Activated CD4-positive, alpha-beta memory T cell treated with anti-CD3 and anti-CD28 coated beads for 36 hours (primary cell): ENCODE measurements around the gene TSACC. TPM values are rescaled to one million over a fixed set of nuclear protein-coding genes. Genes with fewer than 3 reads are reported as not detected.
"Not testable (repeated sequence)": the region's sequence is repeated elsewhere in the genome, so short reads cannot be mapped to it uniquely, and the experiment has no call there.

Experiments
- CTCF ChIA-PET: fragments of 350-600 bp; sonication (Branson Sonifier 250); formaldehyde crosslinking; loops from one replicate; lab custom pipeline; 2021; ENCODE audit warnings: antibody characterized with exemption, inconsistent platforms; lab: Charles Lee
- POLR2A ChIA-PET: fragments of 350-600 bp; sonication (Branson Sonifier 250); formaldehyde crosslinking; loops from one replicate; lab custom pipeline; 2021; ENCODE audit warnings: antibody characterized with exemption; lab: Charles Lee
- DNase-seq: peaks from one replicate; pipeline ENCODE4 v3.0.0-alpha.2; 2020
- H3K27ac Mint-ChIP-seq: one replicate; pipeline ENCODE4 v1.8.0; 2021; ENCODE audit warnings: mixed read lengths
- H3K27me3 Mint-ChIP-seq: one replicate; pipeline ENCODE4 v1.8.0; 2021; ENCODE audit warnings: mixed read lengths
- H3K36me3 Mint-ChIP-seq: one replicate; pipeline ENCODE4 v1.8.0; 2021; ENCODE audit warnings: mixed read lengths
- H3K4me1 Mint-ChIP-seq: one replicate; pipeline ENCODE4 v1.8.0; 2021; ENCODE audit warnings: low read depth, mixed read lengths
- H3K4me3 Mint-ChIP-seq: one replicate; pipeline ENCODE4 v1.8.0; 2021; ENCODE audit warnings: mild to moderate bottlenecking, mixed read lengths
- H3K9me3 Mint-ChIP-seq: one replicate; pipeline ENCODE4 v1.8.0; 2021; ENCODE audit warnings: mixed read lengths
- intact Hi-C: fragments of 100-400 bp; cut with micrococcal nuclease; formaldehyde crosslinking; loops from one replicate; pipeline ENCODE4 v1.15.1; 2023
- total RNA-seq, 2 experiments: library from RNA; stranded (reverse); gene quantifications; one replicate each; pipeline ENCODE4 v1.2.3, GENCODE V29; 2021

TSACC gene
- total RNA-seq, 2 experiments from 2014 or later = not detected

DNA sequence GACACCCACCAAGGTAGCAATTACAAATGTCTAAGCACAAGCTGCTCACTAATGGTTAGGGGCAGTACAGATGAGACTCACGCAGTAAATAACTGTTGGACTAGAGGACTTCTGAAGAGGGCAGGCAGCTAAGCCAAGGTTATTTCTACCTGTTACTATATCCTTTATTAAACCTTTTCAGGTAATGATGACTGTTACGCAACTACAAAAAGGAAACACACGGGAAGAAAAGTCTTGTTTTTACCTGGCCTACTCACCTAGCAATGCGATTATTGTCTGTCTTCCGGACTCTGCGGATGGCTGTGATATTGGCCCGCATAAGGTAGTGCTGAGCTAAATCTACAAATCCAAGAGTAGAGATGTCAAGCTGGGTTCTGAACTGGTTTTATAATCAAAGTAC, 21.4 kb upstream of the TSACC start:
- peaks cover 58% of the 10 kb centered on the region for H3K36me3 Mint-ChIP-seq
- ChIA-PET POLR2A (no interaction called here), CTCF (no interaction called here)
- no peak overlapping the region for H3K4me3 Mint-ChIP-seq
- H3K9me3 Mint-ChIP-seq = no peaks in the 10 kb centered on the region
- intact Hi-C loops = no loop called here
- H3K4me1 Mint-ChIP-seq = no peaks in the 10 kb centered on the region
- no peak for DNase-seq
- H3K27ac Mint-ChIP-seq = no peak overlapping the region
- no peaks in the 10 kb centered on the region for H3K27me3 Mint-ChIP-seq

DNA sequence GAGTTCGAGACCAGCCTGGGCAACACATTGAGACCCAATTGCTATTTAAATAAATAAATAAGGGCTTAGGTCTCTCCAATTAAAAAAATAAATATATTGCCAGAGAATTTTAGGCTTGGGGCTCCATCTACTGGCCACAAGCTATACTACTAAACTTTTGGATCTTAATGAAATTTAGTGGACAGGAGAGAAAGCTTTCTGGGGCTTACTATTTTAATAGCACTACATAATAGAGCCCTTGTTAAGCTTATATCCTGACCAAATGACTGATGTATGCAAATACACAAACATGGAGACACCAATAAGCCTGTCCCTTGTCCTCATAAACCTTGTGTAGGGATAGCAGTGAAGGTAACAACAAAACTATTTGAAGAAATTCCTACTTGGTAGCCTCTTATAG, 18.7 kb upstream of the TSACC start:
- Mint-ChIP-seq H3K4me1 (no peaks in the 10 kb centered on the region), H3K36me3 (peaks cover 55% of the 10 kb centered on the region), H3K9me3 (no peaks in the 10 kb centered on the region), H3K27ac (no peak overlapping the region), H3K27me3 (no peaks in the 10 kb centered on the region), H3K4me3 (no peak overlapping the region)
- POLR2A ChIA-PET = interaction anchor here (0.9 kb wide), 1 partner anchor 39 kb away, joined by 3 read pairs; no protein-coding TSS in a partner anchor
- no peak for DNase-seq
- CTCF ChIA-PET = interaction anchor here (0.5 to 2.7 kb wide), 26 partner anchors 9 to 325 kb away, joined by 3 to 11 read pairs (median 4); partner anchors contain the start of genes CCT3, GLMP, SMG5 and TSACC
- intact Hi-C loops = loop anchor here (1.0 kb wide), 1 partner anchor 173 kb away; no protein-coding TSS in a partner anchor

DNA sequence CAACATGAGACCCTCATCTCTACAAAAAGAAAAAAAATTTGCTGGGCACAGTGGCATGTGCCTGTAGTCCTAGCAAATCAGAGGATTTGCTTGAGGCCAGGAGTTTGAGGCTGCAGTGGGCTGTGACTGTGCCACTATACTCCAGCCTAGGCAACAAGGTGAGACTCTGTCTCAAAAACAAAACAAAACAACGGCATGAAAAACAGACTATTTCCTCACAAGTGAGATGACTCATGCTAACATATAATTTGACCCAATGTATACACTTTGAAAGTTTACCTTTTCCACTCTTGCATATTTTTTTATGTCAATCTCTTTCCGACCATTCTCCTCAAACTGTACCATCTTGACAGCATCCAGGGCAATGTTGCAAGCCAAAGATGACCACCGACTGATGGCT, 17.8 kb upstream of the TSACC start:
- Mint-ChIP-seq H3K27me3 (no peaks in the 10 kb centered on the region), H3K9me3 (no peaks in the 10 kb centered on the region), H3K4me1 (no peaks in the 10 kb centered on the region), H3K4me3 (no peak overlapping the region), H3K27ac (no peak overlapping the region), H3K36me3 (peaks cover 55% of the 10 kb centered on the region)
- intact Hi-C loops = no loop called here
- DNase-seq = no peak
- ChIA-PET CTCF (interaction anchor here (1.2 to 2.7 kb wide), 3 partner anchors 15 to 174 kb away, joined by 3 to 9 read pairs (median 4); no protein-coding TSS in a partner anchor), POLR2A (no interaction called here)

DNA sequence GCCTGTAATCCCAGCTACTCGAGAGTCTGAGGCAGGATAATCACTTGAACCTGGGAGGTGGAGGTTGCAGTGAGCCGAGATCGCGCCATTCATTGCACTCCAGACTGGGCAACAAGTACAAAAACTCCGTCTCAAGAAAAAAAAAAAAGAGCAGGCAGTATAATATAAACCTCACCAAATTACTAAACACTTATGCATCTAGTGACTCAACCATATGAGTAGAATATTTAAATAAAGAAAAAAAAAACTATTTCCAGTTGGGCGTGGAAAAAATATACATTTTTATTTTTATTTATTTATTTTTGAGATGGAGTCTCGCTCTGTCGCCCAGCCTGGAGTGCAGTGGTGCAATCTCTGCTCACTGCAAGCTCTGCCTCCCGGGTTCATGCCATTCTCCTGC, 15.1 kb upstream of the TSACC start:
- H3K27ac Mint-ChIP-seq, H3K9me3 Mint-ChIP-seq: not testable (repeated sequence)
- CTCF ChIA-PET = interaction anchor here (1.4 kb wide), 1 partner anchor 13 kb away, joined by 3 read pairs; no protein-coding TSS in a partner anchor

DNA sequence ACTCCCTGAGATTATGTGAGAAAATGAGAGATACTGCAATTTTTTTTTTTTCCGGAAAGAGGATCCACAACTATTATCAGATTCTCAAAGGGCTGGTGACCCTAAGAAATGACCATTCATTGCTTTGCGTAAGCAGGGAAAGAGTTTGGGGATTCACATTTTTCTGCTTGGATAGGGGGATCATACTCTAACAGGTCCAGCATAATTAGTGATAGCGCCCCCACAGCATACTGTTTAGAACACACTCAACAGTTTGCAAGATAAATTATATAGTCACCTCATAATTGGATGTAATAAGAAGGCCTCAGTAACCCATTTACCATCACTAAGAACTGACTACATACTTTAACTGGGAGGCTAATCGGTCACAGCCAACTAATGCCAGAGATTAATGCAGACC, 2.1 kb upstream of the TSACC start:
- DNase-seq = no peak
- intact Hi-C loops = loop anchor here (5.0 kb wide), 5 partner anchors 54 to 404 kb away; partner anchors contain the start of genes KHDC4, MEF2D, SMG5 and TMEM79

More for the DNA sequence above, 15.1 kb upstream of the TSACC start:
- DNase-seq, H3K27me3 Mint-ChIP-seq, POLR2A ChIA-PET, H3K4me3 Mint-ChIP-seq, intact Hi-C loops, H3K4me1 Mint-ChIP-seq: not testable (repeated sequence)
- H3K36me3 Mint-ChIP-seq = peaks cover 37% of the 10 kb centered on the region

DNA sequence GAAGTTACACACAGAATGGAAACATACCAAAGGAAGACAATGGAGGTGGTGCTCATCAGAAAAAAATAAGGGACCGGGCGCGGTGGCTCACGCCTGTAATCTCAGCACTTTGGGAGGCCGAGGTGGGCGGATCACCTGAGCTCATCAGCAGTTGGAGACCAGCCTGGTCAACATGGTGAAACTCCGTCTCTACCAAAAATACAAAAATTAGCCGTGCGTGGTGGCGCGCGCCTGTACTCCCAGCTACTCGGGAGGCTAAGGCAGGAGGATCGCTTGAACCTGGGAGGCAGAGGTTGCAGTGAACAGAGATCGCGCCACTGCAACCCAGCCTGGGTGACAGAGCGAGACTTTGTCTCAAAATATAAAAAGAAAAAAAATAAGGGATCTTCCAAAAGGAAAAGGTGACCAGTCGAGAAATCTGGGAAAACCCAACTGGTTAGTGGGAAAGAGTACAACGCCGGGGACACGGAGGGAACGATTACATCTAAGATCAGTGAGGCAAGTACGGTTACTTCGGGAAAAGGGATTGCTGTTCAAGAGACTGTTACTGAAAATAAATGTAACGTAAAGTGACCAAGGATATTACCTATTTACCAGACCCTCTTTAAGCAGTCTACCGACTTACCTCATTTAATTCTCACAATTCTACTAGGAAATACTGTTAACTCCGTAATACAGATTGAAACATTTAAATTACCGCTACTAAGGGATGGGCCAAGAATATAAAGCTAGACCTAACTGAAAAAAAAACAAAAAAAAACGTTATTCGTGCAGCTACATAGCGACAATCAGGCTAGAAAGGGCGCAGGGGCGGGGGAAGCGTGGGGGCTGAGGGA, 1.1 kb upstream of the TSACC start:
- H3K36me3 Mint-ChIP-seq = peaks cover 34% of the 10 kb centered on the region
- POLR2A ChIA-PET = interaction anchor here (0.7 to 1.4 kb wide), 4 partner anchors 12 to 124 kb away, joined by 3 to 14 read pairs (median 3); partner anchors contain the start of genes PMF1 and SMG5
- no peaks in the 10 kb centered on the region for H3K27me3 Mint-ChIP-seq
- no peaks in the 10 kb centered on the region for H3K9me3 Mint-ChIP-seq
- CTCF ChIA-PET = interaction anchor here (0.7 to 2.3 kb wide), 7 partner anchors 15 to 406 kb away, joined by 3 to 8 read pairs (median 3); partner anchors contain the start of gene TMEM79
- peaks cover 27% of the 10 kb centered on the region for H3K4me1 Mint-ChIP-seq
- intact Hi-C loops = loop anchor here (5.0 kb wide), 5 partner anchors 55 to 405 kb away; partner anchors contain the start of genes KHDC4, MEF2D, SMG5 and TMEM79
- DNase-seq = peak; percentile 29
- peak overlapping the region; percentile 95 for H3K27ac Mint-ChIP-seq
- peak overlapping the region; percentile 90 for H3K4me3 Mint-ChIP-seq

More for the DNA sequence above, 2.1 kb upstream of the TSACC start:
- peak overlapping the region; percentile 95 for H3K27ac Mint-ChIP-seq
- ChIA-PET CTCF (interaction anchor here (0.6 to 2.3 kb wide), 9 partner anchors 14 to 405 kb away, joined by 3 to 8 read pairs (median 3); no protein-coding TSS in a partner anchor), POLR2A (no interaction called here)
- peaks cover 27% of the 10 kb centered on the region for H3K4me1 Mint-ChIP-seq
- H3K9me3 Mint-ChIP-seq = no peaks in the 10 kb centered on the region
- H3K4me3 Mint-ChIP-seq = peak overlapping the region; percentile 90
- no peaks in the 10 kb centered on the region for H3K27me3 Mint-ChIP-seq
- peaks cover 38% of the 10 kb centered on the region for H3K36me3 Mint-ChIP-seq

DNA sequence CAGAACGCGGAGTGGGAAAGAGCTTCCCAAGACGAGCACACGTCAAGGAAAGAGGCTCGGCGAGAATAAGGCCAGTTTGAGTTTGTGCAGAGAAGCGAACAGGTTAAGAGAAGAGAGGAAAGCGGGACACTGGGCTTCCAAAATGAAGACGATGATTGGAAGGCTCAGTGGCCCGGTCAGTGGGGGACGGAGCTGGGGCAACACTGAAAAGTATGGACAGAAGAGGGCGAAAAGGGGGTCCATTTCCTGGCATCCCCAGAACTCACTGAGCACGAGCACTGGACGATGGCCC, 492 bp upstream of the TSACC start:
- POLR2A ChIA-PET = interaction anchor here (0.9 to 1.4 kb wide), 3 partner anchors 18 to 125 kb away, joined by 3 to 14 read pairs (median 3); partner anchors contain the start of genes PMF1 and SMG5
- intact Hi-C loops = loop anchor here (5.0 kb wide), 5 partner anchors 56 to 406 kb away; partner anchors contain the start of genes KHDC4, MEF2D, SMG5 and TMEM79
- CTCF ChIA-PET = interaction anchor here (0.9 to 2.3 kb wide), 4 partner anchors 19 to 108 kb away, joined by 3 to 8 read pairs (median 8); partner anchors contain the start of gene TMEM79
- H3K27me3 Mint-ChIP-seq = no peaks in the 10 kb centered on the region
- peak overlapping the region; percentile 95 for H3K27ac Mint-ChIP-seq
- no peak for DNase-seq
- H3K4me1 Mint-ChIP-seq = peaks cover 27% of the 10 kb centered on the region
- no peaks in the 10 kb centered on the region for H3K9me3 Mint-ChIP-seq
- peaks cover 34% of the 10 kb centered on the region for H3K36me3 Mint-ChIP-seq
- peak overlapping the region; percentile 90 for H3K4me3 Mint-ChIP-seq

DNA sequence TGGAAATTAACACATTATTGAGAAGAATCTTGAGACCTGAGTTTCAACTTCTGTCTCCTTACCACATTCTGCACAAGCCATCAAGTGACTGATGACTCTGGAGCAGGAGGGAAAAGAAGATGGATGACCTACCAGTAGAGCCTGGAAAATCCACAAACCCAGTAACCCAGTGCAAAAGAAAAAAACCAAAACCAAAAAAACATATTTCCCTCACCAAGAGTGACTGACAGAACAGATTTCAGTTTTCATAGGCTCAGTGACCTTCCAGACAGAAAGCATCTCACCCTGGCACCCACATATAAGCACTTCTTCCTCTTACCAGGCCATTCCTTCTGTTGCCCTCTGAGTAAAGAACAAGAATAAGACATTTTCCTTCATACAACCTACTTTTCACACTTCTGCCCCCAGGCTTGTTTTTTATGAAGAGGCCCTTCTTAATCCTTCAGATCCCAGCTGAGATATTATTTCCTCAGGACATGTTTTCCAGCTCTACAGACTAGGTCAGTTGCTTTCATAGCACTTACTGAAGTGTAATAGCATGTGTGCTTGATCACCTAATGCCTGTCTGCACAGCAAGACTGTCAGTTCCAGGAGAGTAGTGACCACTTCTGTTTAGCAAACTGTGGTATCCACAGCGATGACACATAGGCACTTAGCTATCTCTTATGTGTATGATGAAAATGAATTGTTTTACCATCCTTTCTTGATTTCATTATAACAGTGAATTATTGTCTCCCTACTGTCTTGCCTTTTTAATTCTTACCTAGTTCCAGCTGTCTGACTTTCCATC, 4.0 kb downstream of the TSACC start:
- POLR2A ChIA-PET = no interaction called here
- H3K9me3 Mint-ChIP-seq = no peaks in the 10 kb centered on the region
- peaks cover 2% of the 10 kb centered on the region for H3K36me3 Mint-ChIP-seq
- intact Hi-C loops = no loop called here
- no peak overlapping the region for H3K4me3 Mint-ChIP-seq
- CTCF ChIA-PET = interaction anchor here (1.2 to 1.7 kb wide), 4 partner anchors 23 to 212 kb away, joined by 3 to 9 read pairs (median 6); no protein-coding TSS in a partner anchor
- peaks cover 4% of the 10 kb centered on the region for H3K27me3 Mint-ChIP-seq
- H3K27ac Mint-ChIP-seq = no peak overlapping the region
- peaks cover under 1% of the 10 kb centered on the region for H3K4me1 Mint-ChIP-seq
- no peak for DNase-seq

DNA sequence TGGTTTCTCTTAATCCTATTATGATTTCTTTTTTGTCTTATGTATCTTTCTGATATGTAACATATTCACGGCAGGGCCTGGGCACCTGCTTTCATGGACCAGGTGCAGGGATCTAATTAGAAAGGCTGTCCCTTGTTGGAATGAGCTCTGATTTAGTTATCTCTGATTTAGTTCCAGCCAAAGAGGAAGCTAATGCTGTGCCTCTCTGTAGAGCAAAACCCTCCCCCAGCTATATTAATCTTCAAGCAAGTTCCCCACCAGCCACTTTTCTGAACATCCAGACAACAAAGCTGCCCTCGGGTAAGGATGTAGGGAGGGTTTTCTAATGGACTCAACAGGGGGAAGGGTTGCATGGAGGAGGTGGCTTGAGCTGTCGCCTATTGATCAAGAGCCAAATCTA, 6.1 kb downstream of the TSACC start:
- POLR2A ChIA-PET = no interaction called here
- DNase-seq = no peak
- H3K27me3 Mint-ChIP-seq = peaks cover 4% of the 10 kb centered on the region
- H3K4me1 Mint-ChIP-seq = no peaks in the 10 kb centered on the region
- H3K36me3 Mint-ChIP-seq = no peaks in the 10 kb centered on the region
- CTCF ChIA-PET = interaction anchor here (1.1 to 1.7 kb wide), 4 partner anchors 12 to 102 kb away, joined by 3 to 6 read pairs (median 5); no protein-coding TSS in a partner anchor
- H3K9me3 Mint-ChIP-seq = no peaks in the 10 kb centered on the region
- intact Hi-C loops = no loop called here
- H3K4me3 Mint-ChIP-seq = no peak overlapping the region
- H3K27ac Mint-ChIP-seq = no peak overlapping the region

DNA sequence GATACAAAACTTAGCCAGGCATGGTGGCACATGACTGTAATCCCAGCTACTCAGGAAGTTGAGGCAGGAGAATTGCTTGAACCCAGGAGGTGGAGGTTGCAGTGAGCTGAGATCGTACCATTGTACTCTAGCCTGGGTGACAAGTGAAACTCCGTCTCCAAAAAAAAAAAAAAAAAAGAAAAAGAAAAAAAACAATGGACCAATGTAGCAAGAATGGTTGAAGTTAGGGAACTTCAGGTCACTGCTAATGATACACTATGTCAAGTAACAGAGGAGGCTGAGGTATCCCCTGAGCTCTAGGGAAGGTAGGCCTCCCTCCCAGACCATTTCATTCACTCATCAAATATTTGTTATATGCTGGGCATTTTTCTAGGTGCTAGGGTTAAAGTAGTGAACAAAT, 7.7 kb downstream of the TSACC start:
- H3K4me3 Mint-ChIP-seq, intact Hi-C loops, H3K27me3 Mint-ChIP-seq, H3K4me1 Mint-ChIP-seq, H3K9me3 Mint-ChIP-seq, H3K27ac Mint-ChIP-seq, DNase-seq, H3K36me3 Mint-ChIP-seq, POLR2A ChIA-PET: not testable (repeated sequence)
- CTCF ChIA-PET = interaction anchor here (1.0 to 1.4 kb wide), 2 partner anchors 13 to 39 kb away, joined by 5 read pairs; no protein-coding TSS in a partner anchor

DNA sequence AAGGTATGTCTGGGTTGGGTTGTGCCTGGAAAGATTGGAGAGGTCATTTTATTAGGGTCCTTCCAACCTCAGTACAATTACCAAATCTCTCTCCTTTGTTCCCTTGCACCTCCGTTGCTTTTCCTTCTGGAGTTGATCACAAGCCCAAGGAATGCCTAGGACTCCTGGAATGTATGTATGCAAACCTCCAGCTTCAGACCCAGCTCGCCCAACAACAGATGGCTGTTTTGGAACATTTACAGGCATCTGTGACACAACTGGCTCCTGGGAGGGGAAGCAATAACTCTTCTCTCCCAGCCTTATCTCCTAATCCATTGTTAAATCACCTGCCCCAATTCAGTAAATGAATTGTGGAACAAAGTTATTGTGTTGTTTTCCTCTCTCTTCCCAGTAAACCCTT, 8.3 kb downstream of the TSACC start:
- Mint-ChIP-seq H3K36me3 (no peaks in the 10 kb centered on the region), H3K27ac (no peak overlapping the region), H3K4me1 (no peaks in the 10 kb centered on the region), H3K27me3 (peaks cover 4% of the 10 kb centered on the region), H3K4me3 (no peak overlapping the region), H3K9me3 (no peaks in the 10 kb centered on the region)
- ChIA-PET CTCF (interaction anchor here (0.7 to 1.4 kb wide), 3 partner anchors 9 to 39 kb away, joined by 3 to 5 read pairs (median 5); no protein-coding TSS in a partner anchor), POLR2A (no interaction called here)
- no peak for DNase-seq
- intact Hi-C loops = no loop called here
